GM06990 (cell line): ENCODE measurements around the gene PCDHB14.

ENCODE experiments used
- DNase-seq: peaks from one replicate; pipeline ENCODE4 v3.0.0-alpha.2; 2011; ENCODE audit not compliant: insufficient read length; ENCODE audit errors: extremely low read depth
- H3K27me3 ChIP-seq: replicated peaks from 2 replicates; pipeline ENCODE4 v1.6.0; 2011; ENCODE audit warnings: low read length; ENCODE audit not compliant: control insufficient read depth, insufficient read depth
- H3K36me3 ChIP-seq: 2 replicates; pipeline ENCODE4 v1.5.1; 2011; ENCODE audit warnings: low read length; ENCODE audit not compliant: control insufficient read depth, insufficient read depth
- H3K4me3 ChIP-seq: replicated peaks from 2 replicates; pipeline ENCODE4 v1.5.1; 2011; ENCODE audit warnings: low read depth, mild to moderate bottlenecking, control low read depth, low read length
- TF ChIP-seq, protein P1 (sequence below): IDR thresholded peaks from 2 replicates; pipeline ENCODE4 v1.5.1; 2011; ENCODE audit warnings: low read length, control low read depth, mild to moderate bottlenecking, inconsistent platforms; ENCODE audit not compliant: insufficient read depth, poor library complexity, severe bottlenecking

PCDHB14 gene

DNA sequence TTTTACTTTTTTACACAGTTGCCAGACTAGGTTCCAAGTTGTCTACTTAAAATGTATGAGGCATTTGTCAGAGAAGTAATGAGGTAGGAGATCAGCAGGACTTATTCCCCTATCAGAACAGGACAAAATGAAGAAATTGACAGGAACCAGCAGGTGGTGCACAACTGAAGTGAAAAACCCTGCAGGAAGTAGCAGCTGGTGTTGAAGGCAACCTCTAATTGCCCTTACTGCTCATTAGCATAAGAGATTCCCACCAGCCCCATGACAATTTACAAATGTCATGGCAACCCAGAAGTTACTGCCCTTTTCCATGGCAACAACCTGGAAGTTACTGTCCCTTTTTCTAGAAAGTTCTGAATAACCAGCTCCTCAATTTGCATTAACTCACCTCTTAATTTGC, 27.4 kb downstream of the PCDHB14 start:
- TF ChIP-seq, protein P1, sequence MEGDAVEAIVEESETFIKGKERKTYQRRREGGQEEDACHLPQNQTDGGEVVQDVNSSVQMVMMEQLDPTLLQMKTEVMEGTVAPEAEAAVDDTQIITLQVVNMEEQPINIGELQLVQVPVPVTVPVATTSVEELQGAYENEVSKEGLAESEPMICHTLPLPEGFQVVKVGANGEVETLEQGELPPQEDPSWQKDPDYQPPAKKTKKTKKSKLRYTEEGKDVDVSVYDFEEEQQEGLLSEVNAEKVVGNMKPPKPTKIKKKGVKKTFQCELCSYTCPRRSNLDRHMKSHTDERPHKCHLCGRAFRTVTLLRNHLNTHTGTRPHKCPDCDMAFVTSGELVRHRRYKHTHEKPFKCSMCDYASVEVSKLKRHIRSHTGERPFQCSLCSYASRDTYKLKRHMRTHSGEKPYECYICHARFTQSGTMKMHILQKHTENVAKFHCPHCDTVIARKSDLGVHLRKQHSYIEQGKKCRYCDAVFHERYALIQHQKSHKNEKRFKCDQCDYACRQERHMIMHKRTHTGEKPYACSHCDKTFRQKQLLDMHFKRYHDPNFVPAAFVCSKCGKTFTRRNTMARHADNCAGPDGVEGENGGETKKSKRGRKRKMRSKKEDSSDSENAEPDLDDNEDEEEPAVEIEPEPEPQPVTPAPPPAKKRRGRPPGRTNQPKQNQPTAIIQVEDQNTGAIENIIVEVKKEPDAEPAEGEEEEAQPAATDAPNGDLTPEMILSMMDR, result no peak
- no peak for DNase-seq
- no peaks in the 10 kb centered on the region for H3K27me3 ChIP-seq

DNA sequence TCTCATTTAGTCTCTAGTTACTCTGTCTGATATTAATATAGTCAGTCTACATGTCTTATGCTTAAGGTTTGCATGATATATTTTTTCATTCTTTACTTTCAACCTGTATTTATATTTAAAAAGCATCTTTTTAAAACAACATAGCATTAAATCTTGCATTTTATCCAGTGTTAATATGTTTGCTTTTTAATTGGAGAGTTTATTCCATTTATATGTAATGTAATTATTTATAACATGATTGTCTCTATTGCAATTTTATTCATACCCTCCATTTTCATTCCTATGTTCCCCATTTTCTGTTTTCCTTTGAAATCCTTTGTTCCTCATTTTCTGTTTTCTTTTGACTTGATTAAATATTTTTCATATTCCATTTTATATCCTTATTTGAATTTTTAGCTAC, 35.3 kb downstream of the PCDHB14 start:
- DNase-seq, result no peak

More for the DNA sequence above, 27.4 kb downstream of the PCDHB14 start:
- Histone ChIP-seq H3K4me3 (no peak overlapping the region), H3K36me3 (no peaks in the 10 kb centered on the region)

DNA sequence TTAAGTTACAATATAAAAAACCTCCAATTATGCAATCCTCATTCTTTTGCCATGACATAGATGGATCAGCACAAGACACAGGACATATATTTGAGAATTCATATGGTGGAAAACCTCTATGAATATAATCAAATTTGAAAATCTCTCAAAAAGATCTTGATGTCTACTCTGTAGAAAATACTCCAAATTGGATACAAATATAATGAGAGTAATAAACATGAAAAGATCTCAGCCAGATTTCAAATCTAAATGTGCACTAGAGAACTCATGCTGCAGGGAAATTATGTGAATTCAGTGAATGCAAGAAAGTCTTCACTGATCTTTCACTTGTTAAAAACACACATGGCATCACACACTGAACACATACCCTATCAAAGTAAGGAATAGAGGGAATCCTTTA, 35.8 kb downstream of the PCDHB14 start:
- no peak for DNase-seq
- TF ChIP-seq, protein P1, result no peak
- no peaks in the 10 kb centered on the region for H3K27me3 ChIP-seq
- H3K36me3 ChIP-seq, result no peaks in the 10 kb centered on the region
- no peak overlapping the region for H3K4me3 ChIP-seq

More for the DNA sequence above, 35.3 kb downstream of the PCDHB14 start:
- H3K4me3 ChIP-seq, result no peak overlapping the region
- no peaks in the 10 kb centered on the region for H3K36me3 ChIP-seq
- H3K27me3 ChIP-seq, result no peaks in the 10 kb centered on the region
- TF ChIP-seq, protein P1, result no peak

GRCh38 chr5:141260458-141261237, 37.5 kb downstream of the PCDHB14 start:
- TF ChIP-seq, protein P1, result no peak
- H3K27me3 ChIP-seq, result no peaks in the 10 kb centered on the region
- H3K36me3 ChIP-seq, result no peaks in the 10 kb centered on the region
- H3K4me3 ChIP-seq, result no peak overlapping the region
- no peak for DNase-seq

- no peak for DNase-seq
- Histone ChIP-seq H3K27me3 (no peaks in the 10 kb centered on the region), H3K36me3 (no peaks in the 10 kb centered on the region), H3K4me3 (no peak overlapping the region)
- TF ChIP-seq, protein P1, result no peak
These were observed 38.0 kb downstream of the PCDHB14 start for GRCh38 chr5:141261238-141261546.
